Endothelial cell of umbilical vein (primary cell): ENCODE results near the gene FBXO30. TPM values are rescaled to one million over a fixed set of nuclear protein-coding genes. Genes with fewer than 3 reads are reported as not detected.

Source experiments
- BruUV-seq: library from RNA; stranded (reverse); fragments of 400-500 nt; replicated peaks from 2 replicates; lab custom pipeline; 2021; lab: Mats Ljungman, UMichigan
- CTCF ChIA-PET: fragments of 300-600, 350-600 bp; sonication (Branson Sonifier 250); formaldehyde crosslinking; loops from one replicate; lab custom pipeline; 2021; ENCODE audit warnings: antibody characterized with exemption, inconsistent platforms; lab: Charles Lee
- POLR2A ChIA-PET: fragments of 300-600, 350-600 bp; sonication (Branson Sonifier 250); formaldehyde crosslinking; loops from one replicate; lab custom pipeline; 2021; ENCODE audit warnings: antibody characterized with exemption, inconsistent platforms; lab: Charles Lee
- DNase-seq: peaks from one replicate; pipeline ENCODE4 v3.0.0-alpha.2; 2011; ENCODE audit warnings: low read depth, low spot score
- FAIRE-seq: peaks from 2 replicates; lab custom pipeline; 2011; peaks lifted over from hg19 to GRCh38; lab: Jason Lieb, UNC
- H2AFZ ChIP-seq: 2 replicates; pipeline ENCODE4 v1.6.0; 2012; ENCODE audit warnings: low read depth, low read length, control low read depth, inconsistent platforms
- H3K27ac ChIP-seq: 2 replicates; pipeline ENCODE4 v1.5.1; 2011; ENCODE audit warnings: low read depth, mild to moderate bottlenecking, control low read depth, low read length, moderate library complexity; ENCODE audit not compliant: insufficient read depth
- H3K27me3 ChIP-seq, 2 experiments: 2 replicates each; pipeline versions ENCODE4 v1.6.0 to v1.6.1; 2011; ENCODE audit warnings: low read length in 2 of 2, mixed read lengths in 1 of 2; ENCODE audit not compliant: control insufficient read depth in 2 of 2, insufficient read depth in 2 of 2
- H3K36me3 ChIP-seq, 2 experiments: 2 replicates in 1 of 2; 3 replicates in 1 of 2; pipeline ENCODE4 v1.5.1; 2011; ENCODE audit warnings: low read length in 2 of 2, mild to moderate bottlenecking in 1 of 2, moderate library complexity in 1 of 2; ENCODE audit not compliant: control insufficient read depth in 2 of 2, insufficient read depth in 2 of 2; ENCODE audit errors: extremely low read depth in 1 of 2
- H3K4me1 ChIP-seq: 3 replicates; pipeline ENCODE4 v1.5.1; 2011; ENCODE audit warnings: mild to moderate bottlenecking, low read length; ENCODE audit not compliant: control insufficient read depth, insufficient read depth; ENCODE audit errors: extremely low read depth
- H3K4me2 ChIP-seq: 2 replicates; pipeline ENCODE4 v1.6.1; 2011; ENCODE audit warnings: low read length, control low read depth, mixed read lengths; ENCODE audit not compliant: insufficient read depth
- H3K4me3 ChIP-seq, 3 experiments: fragments of 200-600 bp in 1 of 3; sonication (generic), shearing (Covaris generic) in 1 of 3; replicated peaks in 1 of 3; 2 replicates each; pipeline ENCODE4 v1.5.1; 2011 to 2016; ENCODE audit warnings: control low read depth in 3 of 3, low read length in 3 of 3, mild to moderate bottlenecking in 2 of 3, inconsistent platforms in 1 of 3, low read depth in 1 of 3, moderate library complexity in 1 of 3; ENCODE audit not compliant: insufficient read depth in 1 of 3
- H3K79me2 ChIP-seq: 2 replicates; pipeline ENCODE4 v1.6.0; 2012; ENCODE audit warnings: low read length, inconsistent platforms; ENCODE audit not compliant: control insufficient read depth, insufficient read depth
- H3K9ac ChIP-seq: replicated peaks from 2 replicates; pipeline ENCODE3; 2011; ENCODE audit warnings: low read length, control low read depth; ENCODE audit not compliant: insufficient read depth; ENCODE audit errors: extremely low read depth
- H3K9me1 ChIP-seq: replicated peaks from 3 replicates; pipeline ENCODE4 v1.6.0; 2011; ENCODE audit warnings: mild to moderate bottlenecking, low read length; ENCODE audit not compliant: control insufficient read depth, insufficient read depth; ENCODE audit errors: extremely low read depth
- H3K9me3 ChIP-seq: replicated peaks from 2 replicates; pipeline ENCODE4 v1.5.1; 2012; ENCODE audit warnings: low read length, inconsistent platforms; ENCODE audit not compliant: control insufficient read depth, insufficient read depth
- H4K20me1 ChIP-seq: replicated peaks from 2 replicates; pipeline ENCODE3; 2011; ENCODE audit warnings: mild to moderate bottlenecking, low read length; ENCODE audit not compliant: control insufficient read depth, insufficient read depth; ENCODE audit errors: extremely low read depth
- EZH2 ChIP-seq: IDR thresholded peaks from 2 replicates; pipeline ENCODE4 v1.6.1; 2012; ENCODE audit warnings: borderline replicate concordance, low read depth, mild to moderate bottlenecking, moderate library complexity, low read length, inconsistent platforms; ENCODE audit not compliant: severe bottlenecking
- FOS ChIP-seq: IDR thresholded peaks from 2 replicates; pipeline ENCODE4 v1.6.1; 2011; ENCODE audit warnings: mild to moderate bottlenecking, low read length, moderate library complexity, borderline replicate concordance; ENCODE audit not compliant: insufficient read depth
- GATA2 ChIP-seq: IDR thresholded peaks from 2 replicates; pipeline ENCODE4 v1.7.0; 2011; ENCODE audit warnings: low read depth, mild to moderate bottlenecking, moderate library complexity, mixed read lengths, low read length; ENCODE audit not compliant: insufficient read length, insufficient read depth
- JUN ChIP-seq: IDR thresholded peaks from 2 replicates; pipeline ENCODE4 v1.6.1; 2011; ENCODE audit warnings: borderline replicate concordance, low read depth; ENCODE audit not compliant: insufficient read length, insufficient read depth
- MYC ChIP-seq: IDR thresholded peaks from one replicate; pipeline ENCODE4 v1.6.1; 2011; ENCODE audit warnings: mild to moderate bottlenecking, low read depth, low read length
- POLR2A ChIP-seq: IDR thresholded peaks from 2 replicates; pipeline ENCODE4 v1.6.1; 2012; ENCODE audit warnings: low read depth, mild to moderate bottlenecking, control low read depth, low read length
- POLR2AphosphoS5 ChIP-seq: IDR thresholded peaks from 2 replicates; pipeline ENCODE4 v1.6.1; 2012; ENCODE audit warnings: low read depth, mild to moderate bottlenecking, control low read depth, low read length, moderate library complexity; ENCODE audit not compliant: insufficient read depth
- dilution Hi-C: fragments of 300-500 bp; cut with MboI; formaldehyde crosslinking; loops from one replicate; pipeline ENCODE4 v1.15.0; 2019; ENCODE audit warnings: low sequenced_read_pairs; ENCODE audit not compliant: extremely low pct_ligation_motif_present
- intact Hi-C: fragments of 100-400 bp; cut with micrococcal nuclease; formaldehyde crosslinking; loops from one replicate; pipeline ENCODE4 v1.10.0; 2022
- polyA plus RNA-seq, 4 experiments: library from polyadenylated mRNA; depleted of rRNA in 3 of 4; stranded (reverse) in 3 of 4; unstranded in 1 of 4; fragments of >200 nt; gene quantifications; 2 replicates each; pipeline versions ENCODE4 v1.2.1 to v1.2.3, GENCODE V29; 2011 to 2012; ENCODE audit warnings: missing spikeins in 1 of 4
- total RNA-seq: library from RNA; stranded (reverse); gene quantifications from 2 replicates; pipeline ENCODE4 v1.2.3, GENCODE V29; 2021
- TF ChIP-seq, protein P1 (sequence below), 2 donors: IDR thresholded peaks; 1 replicate in 1 of 2; 2 replicates in 1 of 2; pipeline ENCODE4 v1.5.1; 2011; ENCODE audit warnings: low read length in 2 of 2, mild to moderate bottlenecking in 2 of 2, moderate library complexity in 2 of 2, control low read depth in 1 of 2, inconsistent platforms in 1 of 2, low read depth in 1 of 2; ENCODE audit not compliant: insufficient read depth in 1 of 2; ENCODE audit errors: extremely low read depth in 1 of 2
- TF ChIP-seq, protein P2 (sequence below): IDR thresholded peaks from 2 replicates; pipeline ENCODE4 v1.6.1; 2011; ENCODE audit not compliant: insufficient read depth, insufficient read length

The FBXO30 gene
- total and polyA plus RNA-seq, 2 donors (not counting 3 experiments of a cell fraction or from before 2014, with no cell fraction given) = 3.3 to 11.1 TPM

- H3K9me1 ChIP-seq = no peaks in the 10 kb centered on the region
- no peaks in the 10 kb centered on the region for H3K9me3 ChIP-seq
- H3K27me3 ChIP-seq = no peaks in the 10 kb centered on the region
- no peaks in the 10 kb centered on the region for H4K20me1 ChIP-seq
- no peaks in the 10 kb centered on the region for H3K36me3 ChIP-seq
- peaks cover 2% of the 10 kb centered on the region for H3K4me1 ChIP-seq
- no peak overlapping the region for H3K27ac ChIP-seq
- TF ChIP-seq, protein P1, sequence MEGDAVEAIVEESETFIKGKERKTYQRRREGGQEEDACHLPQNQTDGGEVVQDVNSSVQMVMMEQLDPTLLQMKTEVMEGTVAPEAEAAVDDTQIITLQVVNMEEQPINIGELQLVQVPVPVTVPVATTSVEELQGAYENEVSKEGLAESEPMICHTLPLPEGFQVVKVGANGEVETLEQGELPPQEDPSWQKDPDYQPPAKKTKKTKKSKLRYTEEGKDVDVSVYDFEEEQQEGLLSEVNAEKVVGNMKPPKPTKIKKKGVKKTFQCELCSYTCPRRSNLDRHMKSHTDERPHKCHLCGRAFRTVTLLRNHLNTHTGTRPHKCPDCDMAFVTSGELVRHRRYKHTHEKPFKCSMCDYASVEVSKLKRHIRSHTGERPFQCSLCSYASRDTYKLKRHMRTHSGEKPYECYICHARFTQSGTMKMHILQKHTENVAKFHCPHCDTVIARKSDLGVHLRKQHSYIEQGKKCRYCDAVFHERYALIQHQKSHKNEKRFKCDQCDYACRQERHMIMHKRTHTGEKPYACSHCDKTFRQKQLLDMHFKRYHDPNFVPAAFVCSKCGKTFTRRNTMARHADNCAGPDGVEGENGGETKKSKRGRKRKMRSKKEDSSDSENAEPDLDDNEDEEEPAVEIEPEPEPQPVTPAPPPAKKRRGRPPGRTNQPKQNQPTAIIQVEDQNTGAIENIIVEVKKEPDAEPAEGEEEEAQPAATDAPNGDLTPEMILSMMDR (IDR thresholded peaks at IDR 0.05; ENCODE audit: extremely low read depth in 1 of 2, insufficient read depth in 1 of 2, low read depth in 1 of 2, low read length in 2 of 2) = no peak
- no peak for TF ChIP-seq EZH2
- no peak for TF ChIP-seq GATA2
- TF ChIP-seq FOS = no peak
- no peak for TF ChIP-seq MYC
- TF ChIP-seq, protein P2, sequence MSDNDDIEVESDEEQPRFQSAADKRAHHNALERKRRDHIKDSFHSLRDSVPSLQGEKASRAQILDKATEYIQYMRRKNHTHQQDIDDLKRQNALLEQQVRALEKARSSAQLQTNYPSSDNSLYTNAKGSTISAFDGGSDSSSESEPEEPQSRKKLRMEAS = no peak
- TF ChIP-seq POLR2A = no peak
- no peak for TF ChIP-seq JUN
- no peak for TF ChIP-seq POLR2AphosphoS5
- no peak overlapping the region for H2AFZ ChIP-seq
- ChIA-PET CTCF (no interaction called here), POLR2A (no interaction called here)
- H3K4me3 ChIP-seq = no peak overlapping the region
- H3K4me2 ChIP-seq = no peak overlapping the region
- intact Hi-C loops = no loop called here
- FAIRE-seq = no peak
- no peaks in the 10 kb centered on the region for H3K79me2 ChIP-seq
- DNase-seq = no peak
- dilution Hi-C loops = no loop called here
- BruUV-seq = no TSS peak
- H3K9ac ChIP-seq = no peak overlapping the region
Measured at GRCh38 chr6:145752638-145753037, 62.0 kb downstream of the FBXO30 start.
